ENCODE measurements around the gene PRSS50. TPM values are rescaled to one million over a fixed set of nuclear protein-coding genes. Genes with fewer than 3 reads are reported as not detected.

PRSS50 gene
- total RNA-seq, 1 donor, result not detected

DNA sequence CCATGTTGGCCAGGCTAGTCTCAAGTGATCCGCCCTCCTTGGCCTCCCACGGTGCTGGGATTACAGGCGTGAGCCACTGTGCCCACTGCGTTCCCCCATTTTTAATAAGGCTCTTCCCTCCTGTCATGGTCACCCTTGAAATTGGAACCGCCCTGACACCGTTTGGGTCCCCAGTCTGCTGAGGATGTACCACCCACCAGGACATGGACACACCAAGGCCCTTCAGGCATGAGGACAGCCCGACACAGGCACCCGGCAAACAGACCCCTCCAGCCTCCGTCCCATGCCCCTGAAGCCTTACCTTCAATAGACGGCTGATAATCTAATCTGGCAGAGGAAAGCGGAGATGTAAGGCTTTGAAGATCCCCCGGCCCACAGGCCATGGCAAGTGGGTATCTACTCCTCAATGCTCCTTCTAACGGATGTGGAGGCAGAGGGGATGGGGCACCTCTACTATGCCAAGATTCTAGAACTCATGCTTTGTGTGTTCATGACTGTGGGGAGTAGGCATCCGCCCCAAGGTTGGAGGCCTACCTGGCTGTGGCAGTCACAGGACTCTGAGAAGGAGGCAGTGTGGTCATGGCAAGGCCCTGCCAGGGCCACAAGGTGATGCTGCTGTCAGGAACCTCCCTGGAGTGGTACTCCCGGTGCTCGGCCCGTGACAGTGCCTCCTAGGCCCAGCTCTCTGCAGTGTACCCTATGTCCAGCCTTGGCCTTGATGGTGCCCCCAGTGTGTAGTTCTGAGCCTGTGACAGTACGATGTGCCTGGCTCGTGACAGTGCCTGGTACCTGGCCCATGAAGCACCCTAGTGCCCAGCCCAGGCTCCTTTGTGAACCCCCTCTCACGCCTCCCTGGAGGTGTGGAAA is 18.6 kb upstream of the PRSS50 start:
- DNase-seq (ENCODE audit: low read depth), result no peak
- TF ChIP-seq, protein P1, sequence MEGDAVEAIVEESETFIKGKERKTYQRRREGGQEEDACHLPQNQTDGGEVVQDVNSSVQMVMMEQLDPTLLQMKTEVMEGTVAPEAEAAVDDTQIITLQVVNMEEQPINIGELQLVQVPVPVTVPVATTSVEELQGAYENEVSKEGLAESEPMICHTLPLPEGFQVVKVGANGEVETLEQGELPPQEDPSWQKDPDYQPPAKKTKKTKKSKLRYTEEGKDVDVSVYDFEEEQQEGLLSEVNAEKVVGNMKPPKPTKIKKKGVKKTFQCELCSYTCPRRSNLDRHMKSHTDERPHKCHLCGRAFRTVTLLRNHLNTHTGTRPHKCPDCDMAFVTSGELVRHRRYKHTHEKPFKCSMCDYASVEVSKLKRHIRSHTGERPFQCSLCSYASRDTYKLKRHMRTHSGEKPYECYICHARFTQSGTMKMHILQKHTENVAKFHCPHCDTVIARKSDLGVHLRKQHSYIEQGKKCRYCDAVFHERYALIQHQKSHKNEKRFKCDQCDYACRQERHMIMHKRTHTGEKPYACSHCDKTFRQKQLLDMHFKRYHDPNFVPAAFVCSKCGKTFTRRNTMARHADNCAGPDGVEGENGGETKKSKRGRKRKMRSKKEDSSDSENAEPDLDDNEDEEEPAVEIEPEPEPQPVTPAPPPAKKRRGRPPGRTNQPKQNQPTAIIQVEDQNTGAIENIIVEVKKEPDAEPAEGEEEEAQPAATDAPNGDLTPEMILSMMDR (IDR thresholded peaks at IDR 0.05; ENCODE audit: insufficient read depth, low read length), result no peak
- no peak overlapping the region for H3K4me3 ChIP-seq (ENCODE audit: low read depth, low read length)

DNA sequence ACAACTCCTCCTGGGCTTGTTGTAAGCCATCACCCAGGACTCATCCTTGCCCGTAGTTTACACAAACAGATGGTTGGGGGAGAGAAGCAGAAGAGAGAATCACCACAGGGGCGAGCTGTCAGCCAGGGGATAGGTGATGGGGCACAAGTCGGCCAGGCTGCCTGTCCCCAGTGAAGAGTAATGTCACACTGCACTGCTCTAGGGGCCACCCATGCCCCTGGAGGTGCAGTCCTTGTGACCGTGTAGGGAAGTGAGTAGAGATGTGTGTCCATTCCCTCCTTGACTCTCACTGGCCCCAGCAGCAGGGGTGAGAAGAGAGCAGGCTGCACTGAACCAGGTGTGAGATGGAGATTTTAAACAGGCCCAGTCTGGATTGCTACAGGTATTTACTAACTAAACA is 17.1 kb upstream of the PRSS50 start:
- no peak for DNase-seq (ENCODE audit: low read depth)
- H3K4me3 ChIP-seq (ENCODE audit: low read depth, low read length), result no peak overlapping the region
- TF ChIP-seq, protein P1 (IDR thresholded peaks at IDR 0.05; ENCODE audit: insufficient read depth, low read length), result no peak

DNA sequence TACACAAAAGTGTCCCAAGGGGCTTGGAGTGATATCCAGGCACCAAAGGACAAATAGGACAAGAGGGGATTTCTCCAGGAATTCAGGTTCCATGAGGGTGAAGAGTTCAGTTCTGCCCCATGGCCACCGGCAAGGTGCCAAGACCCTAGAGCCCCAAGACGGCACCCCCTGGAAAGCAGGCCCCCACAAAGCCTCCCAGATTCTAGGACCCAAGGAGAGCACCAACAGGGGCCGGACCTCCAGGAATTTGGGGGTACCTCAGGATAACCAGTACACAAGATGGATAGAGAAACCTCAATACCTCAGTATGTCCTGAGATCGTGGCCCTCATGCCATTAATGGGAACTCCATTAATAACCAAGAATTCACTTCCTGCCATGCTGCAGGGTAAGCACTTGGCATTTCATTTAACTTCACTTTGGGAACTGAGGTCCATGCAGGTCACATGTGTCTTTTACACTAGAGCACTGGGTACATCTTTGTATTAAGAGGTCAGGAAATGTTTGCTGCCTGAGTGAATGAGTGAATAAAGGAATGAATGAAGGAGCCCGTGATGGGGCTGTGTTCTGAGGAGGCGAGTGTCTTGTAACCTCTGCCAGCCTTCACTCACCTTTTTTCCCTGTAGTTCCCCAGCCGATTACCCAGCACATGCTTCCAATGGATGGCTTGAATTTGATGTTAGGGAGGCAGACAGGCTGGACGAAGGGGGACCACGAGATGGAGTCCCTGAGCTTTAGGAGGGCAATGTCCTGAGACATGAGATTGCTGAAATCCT is 15.5 kb upstream of the PRSS50 start:
- no peak overlapping the region for H3K4me3 ChIP-seq (ENCODE audit: low read depth, low read length)
- DNase-seq (ENCODE audit: low read depth), result peak; percentile 21
- TF ChIP-seq, protein P1 (IDR thresholded peaks at IDR 0.05; ENCODE audit: insufficient read depth, low read length), result peak; percentile 24

DNA sequence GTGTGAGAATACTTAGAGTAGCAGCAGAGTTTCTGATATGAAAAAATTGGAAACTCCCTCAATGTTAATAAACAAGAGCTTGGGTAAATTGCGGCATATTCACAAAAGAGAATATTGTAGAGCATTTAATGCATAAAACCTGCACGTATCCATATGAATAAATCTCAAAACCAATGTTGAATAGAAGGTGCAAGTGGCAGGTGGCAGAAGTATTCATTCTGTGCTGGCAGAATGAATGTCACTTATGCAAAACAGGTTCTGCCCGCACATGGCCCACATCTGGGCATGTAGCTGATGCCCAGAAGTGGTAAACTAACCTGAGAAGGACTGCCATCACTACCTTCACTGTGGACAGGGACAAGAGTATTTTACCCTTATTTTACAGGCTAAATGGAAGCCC is 14.1 kb upstream of the PRSS50 start:
- H3K4me3 ChIP-seq (ENCODE audit: low read depth, low read length), result no peak overlapping the region
- TF ChIP-seq, protein P1 (IDR thresholded peaks at IDR 0.05; ENCODE audit: insufficient read depth, low read length), result no peak
- DNase-seq (ENCODE audit: low read depth), result no peak

DNA sequence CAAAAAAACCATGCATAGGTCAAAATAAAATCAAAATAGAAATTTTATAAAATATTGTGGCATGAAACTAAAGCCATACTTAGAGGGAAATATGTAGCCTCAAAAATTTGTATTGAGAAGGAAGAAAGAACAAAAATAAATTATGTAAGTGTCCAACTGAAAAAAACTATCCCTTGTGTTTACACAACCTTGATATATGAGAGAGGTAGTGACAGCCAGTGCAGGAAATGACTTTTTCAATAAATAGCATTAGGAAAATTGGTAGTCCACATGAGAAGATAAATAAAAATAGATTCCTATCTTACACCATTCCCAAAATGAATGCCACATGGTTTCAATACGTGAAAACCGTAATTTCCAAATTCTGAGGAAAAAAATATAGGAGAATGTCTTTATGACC is 13.2 kb upstream of the PRSS50 start:
- no peak overlapping the region for H3K4me3 ChIP-seq (ENCODE audit: low read depth, low read length)
- TF ChIP-seq, protein P1 (IDR thresholded peaks at IDR 0.05; ENCODE audit: insufficient read depth, low read length), result no peak
- no peak for DNase-seq (ENCODE audit: low read depth)

DNA sequence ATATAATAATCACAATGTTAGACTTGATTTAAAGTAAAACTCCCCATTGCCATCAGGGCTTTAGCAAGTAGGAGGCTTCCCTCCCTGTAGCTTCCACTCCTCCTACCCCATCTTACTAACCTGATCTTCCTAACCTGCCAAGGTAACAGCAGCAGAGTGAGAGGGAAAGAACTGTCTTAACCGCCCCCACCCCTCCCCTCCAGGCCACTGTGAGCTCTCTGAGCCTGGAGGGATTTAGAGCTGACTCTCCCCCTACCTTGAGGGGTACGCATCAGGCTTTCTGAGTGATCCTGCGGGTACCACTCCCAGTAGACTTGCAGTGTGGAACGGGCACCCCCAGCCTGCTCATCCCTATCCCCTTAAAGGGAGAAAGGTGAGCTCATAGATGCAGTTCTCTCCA is 11.4 kb upstream of the PRSS50 start:
- no peak for DNase-seq (ENCODE audit: low read depth)
- TF ChIP-seq, protein P1 (IDR thresholded peaks at IDR 0.05; ENCODE audit: insufficient read depth, low read length), result no peak
- no peak overlapping the region for H3K4me3 ChIP-seq (ENCODE audit: low read depth, low read length)

Data from fibroblast of the aortic adventitia (primary cell).